OCI-LY1 (cell line): Measurements from ENCODE around the gene AHI1.

ENCODE experiments used
- EZH2 ChIP-seq: fragments of 200-600 bp; sonication (generic), shearing (Covaris generic); IDR thresholded peaks from 2 replicates; pipeline ENCODE4 v1.8.0; 2017; ENCODE audit warnings: borderline replicate concordance, mixed run types, mild to moderate bottlenecking, antibody characterized with exemption, low read length, moderate library complexity, mixed read lengths
- TF ChIP-seq, protein P1 (sequence below): fragments of 200-600 bp; sonication (generic), shearing (Covaris generic); IDR thresholded peaks from 2 replicates; pipeline ENCODE4 v1.5.1; 2017; ENCODE audit warnings: mild to moderate bottlenecking, antibody characterized with exemption, low read length, moderate library complexity, mixed read lengths

DNA sequence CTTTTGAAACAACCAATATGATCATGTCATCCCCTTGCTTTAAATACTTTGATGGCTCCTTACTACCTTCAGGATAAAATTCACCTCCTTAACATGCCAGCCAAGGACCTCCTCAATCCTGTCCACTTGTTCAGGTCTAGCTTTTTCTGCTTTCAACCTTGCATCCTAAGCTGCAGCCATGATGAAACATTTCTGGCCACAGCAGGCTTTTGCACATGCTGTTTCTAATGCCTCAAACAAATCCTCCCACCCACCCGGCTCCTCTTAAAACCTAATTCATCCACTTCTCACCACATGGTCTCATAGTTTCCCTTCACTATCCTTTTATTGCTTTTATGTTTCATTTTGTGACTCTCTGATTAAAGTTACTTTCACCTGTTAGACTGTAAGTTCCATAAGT, 191.9 kb downstream of the AHI1 start:
- TF ChIP-seq, protein P1, sequence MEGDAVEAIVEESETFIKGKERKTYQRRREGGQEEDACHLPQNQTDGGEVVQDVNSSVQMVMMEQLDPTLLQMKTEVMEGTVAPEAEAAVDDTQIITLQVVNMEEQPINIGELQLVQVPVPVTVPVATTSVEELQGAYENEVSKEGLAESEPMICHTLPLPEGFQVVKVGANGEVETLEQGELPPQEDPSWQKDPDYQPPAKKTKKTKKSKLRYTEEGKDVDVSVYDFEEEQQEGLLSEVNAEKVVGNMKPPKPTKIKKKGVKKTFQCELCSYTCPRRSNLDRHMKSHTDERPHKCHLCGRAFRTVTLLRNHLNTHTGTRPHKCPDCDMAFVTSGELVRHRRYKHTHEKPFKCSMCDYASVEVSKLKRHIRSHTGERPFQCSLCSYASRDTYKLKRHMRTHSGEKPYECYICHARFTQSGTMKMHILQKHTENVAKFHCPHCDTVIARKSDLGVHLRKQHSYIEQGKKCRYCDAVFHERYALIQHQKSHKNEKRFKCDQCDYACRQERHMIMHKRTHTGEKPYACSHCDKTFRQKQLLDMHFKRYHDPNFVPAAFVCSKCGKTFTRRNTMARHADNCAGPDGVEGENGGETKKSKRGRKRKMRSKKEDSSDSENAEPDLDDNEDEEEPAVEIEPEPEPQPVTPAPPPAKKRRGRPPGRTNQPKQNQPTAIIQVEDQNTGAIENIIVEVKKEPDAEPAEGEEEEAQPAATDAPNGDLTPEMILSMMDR: no peak
- TF ChIP-seq EZH2: no peak
